Measurements from ENCODE around the gene NT5C1B.

The NT5C1B gene

GRCh38 chr2:18514526-18515461, 74.6 kb downstream of the NT5C1B start:
- no peak for DNase-seq (ENCODE audit: low read depth)
